ENCODE results near the gene NOL9.
A peak's percentile ranks its signal among the peaks of the same experiment; 100 is the strongest.

Gene NOL9

DNA sequence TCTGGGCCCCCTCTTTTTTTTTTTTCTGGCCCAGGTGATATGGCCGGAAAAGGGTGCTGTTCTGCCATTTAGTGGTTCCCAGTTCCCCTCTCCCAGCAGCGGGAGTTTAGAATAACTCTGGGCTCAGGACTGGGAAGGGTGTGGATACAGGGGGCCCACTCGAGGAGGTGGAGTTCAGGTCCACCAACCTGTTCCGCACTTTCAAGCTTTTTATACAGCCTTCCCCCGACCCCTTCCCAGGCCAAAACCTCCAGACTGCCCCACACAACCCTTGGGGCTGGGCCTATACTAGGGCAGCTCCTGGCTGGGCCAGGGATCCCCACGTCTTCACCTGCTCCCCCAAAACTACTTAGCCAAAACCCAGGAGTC, 63.2 kb downstream of the NOL9 start:
- no peaks in the 10 kb centered on the region for H3K9me3 ChIP-seq (ENCODE audit: insufficient read depth, low read depth, low read length)
- H3K4me3 ChIP-seq (ENCODE audit: low read length): peak overlapping the region; percentile 72
- H3K4me1 ChIP-seq (ENCODE audit: insufficient read depth, low read length): peaks cover 29% of the 10 kb centered on the region
- 15% methylated on average over 5 of the region's 6 CpGs for WGBS
- H3K9ac ChIP-seq (ENCODE audit: low read depth, low read length): peak overlapping the region; percentile 69
- peak overlapping the region; percentile 75; the same call in 1 of the 2 replicates for H3K27ac ChIP-seq (ENCODE audit: low read depth, low read length)
- H3K27me3 ChIP-seq (ENCODE audit: insufficient read depth, low read length): peaks cover 7% of the 10 kb centered on the region
- H3K36me3 ChIP-seq (ENCODE audit: insufficient read depth, low read length): no peaks in the 10 kb centered on the region

DNA sequence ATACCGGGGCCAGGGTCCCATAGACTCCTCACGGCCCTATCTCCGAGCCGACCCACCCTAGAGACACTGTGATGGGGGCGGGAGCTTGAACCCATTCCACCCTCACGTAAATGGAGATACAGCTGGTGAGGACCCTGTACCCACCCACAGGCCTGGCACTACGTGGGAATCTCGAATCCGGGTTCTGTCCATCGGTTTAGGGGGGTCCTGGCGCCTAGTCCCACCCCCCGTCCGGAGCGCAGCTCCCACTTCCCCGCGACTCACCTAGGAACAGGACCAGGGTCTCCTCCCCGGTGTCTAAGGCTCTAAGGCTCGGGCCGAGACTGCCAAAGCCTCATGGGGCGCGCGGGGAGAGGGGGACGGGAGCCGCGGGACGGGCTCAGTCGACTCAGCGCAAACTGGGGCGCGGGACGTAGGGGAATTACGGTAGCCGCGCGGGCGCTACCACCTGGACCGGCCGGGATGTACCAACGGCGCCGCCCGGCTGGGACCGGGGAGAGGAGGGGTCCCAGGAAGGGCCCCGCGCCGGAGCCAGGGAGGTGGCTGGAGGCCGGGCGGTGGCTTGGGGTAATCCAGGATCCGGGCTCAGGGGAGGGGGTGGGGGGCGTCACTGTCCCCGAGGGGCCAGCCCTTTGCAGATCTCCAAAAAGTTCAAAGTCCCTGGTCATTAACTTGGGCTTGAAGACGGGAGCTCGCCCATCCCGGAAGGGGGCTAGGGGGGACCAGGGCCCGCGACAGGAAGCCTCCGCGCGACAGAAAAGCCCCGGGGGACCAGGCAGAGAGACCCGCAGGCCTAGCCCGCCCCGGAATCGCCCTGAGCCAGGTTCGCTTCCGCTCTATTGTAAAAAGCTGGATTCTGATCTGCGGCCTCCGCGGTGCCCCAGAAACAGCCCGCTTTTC, 63.9 kb downstream of the NOL9 start:
- WGBS: under 1% methylated on average over 70 of the region's 70 CpGs
- no peaks in the 10 kb centered on the region for H3K9me3 ChIP-seq (ENCODE audit: insufficient read depth, low read depth, low read length)
- peaks cover under 1% of the 10 kb centered on the region; the same call in 1 of the 2 replicates for H3K27me3 ChIP-seq (ENCODE audit: insufficient read depth, low read length)
- H3K36me3 ChIP-seq (ENCODE audit: insufficient read depth, low read length): no peaks in the 10 kb centered on the region
- H3K27ac ChIP-seq (ENCODE audit: low read depth, low read length): peak overlapping the region; percentile 75; the same call in 1 of the 2 replicates
- H3K4me1 ChIP-seq (ENCODE audit: insufficient read depth, low read length): peaks cover 24% of the 10 kb centered on the region
- peak overlapping the region; percentile 69 for H3K9ac ChIP-seq (ENCODE audit: low read depth, low read length)
- peak overlapping the region; percentile 72 for H3K4me3 ChIP-seq (ENCODE audit: low read length)

DNA sequence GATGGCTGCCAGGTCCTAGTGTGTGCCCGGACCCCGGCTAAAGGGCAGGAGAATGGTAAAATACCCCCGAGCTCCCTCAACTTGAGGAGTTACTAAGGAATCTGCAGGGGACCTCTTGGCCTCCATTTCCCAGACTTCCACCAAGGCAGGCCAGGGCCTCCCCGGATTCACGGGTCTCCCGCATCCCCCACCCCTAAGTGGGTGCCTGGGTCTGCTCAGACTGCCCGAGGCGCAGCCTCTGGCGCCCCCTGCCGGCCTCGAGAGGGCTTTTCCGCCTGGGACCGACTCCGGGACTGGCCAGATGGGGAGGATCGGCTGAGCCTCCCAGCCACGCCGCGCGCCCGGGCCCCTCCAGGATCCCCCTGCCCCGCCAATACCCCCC, 64.5 kb downstream of the NOL9 start:
- H3K27ac ChIP-seq (ENCODE audit: low read depth, low read length): no peak overlapping the region; the same call in 1 of the 2 replicates
- H3K4me3 ChIP-seq (ENCODE audit: low read length): peak overlapping the region; percentile 72
- WGBS: 13% methylated on average over 21 of the region's 21 CpGs
- H3K9ac ChIP-seq (ENCODE audit: low read depth, low read length): peak overlapping the region; percentile 69
- peaks cover 22% of the 10 kb centered on the region; the same call in 1 of the 2 replicates for H3K4me1 ChIP-seq (ENCODE audit: insufficient read depth, low read length)
- no peaks in the 10 kb centered on the region for H3K27me3 ChIP-seq (ENCODE audit: insufficient read depth, low read length)
- H3K9me3 ChIP-seq (ENCODE audit: insufficient read depth, low read depth, low read length): no peaks in the 10 kb centered on the region
- H3K36me3 ChIP-seq (ENCODE audit: insufficient read depth, low read length): no peaks in the 10 kb centered on the region

DNA sequence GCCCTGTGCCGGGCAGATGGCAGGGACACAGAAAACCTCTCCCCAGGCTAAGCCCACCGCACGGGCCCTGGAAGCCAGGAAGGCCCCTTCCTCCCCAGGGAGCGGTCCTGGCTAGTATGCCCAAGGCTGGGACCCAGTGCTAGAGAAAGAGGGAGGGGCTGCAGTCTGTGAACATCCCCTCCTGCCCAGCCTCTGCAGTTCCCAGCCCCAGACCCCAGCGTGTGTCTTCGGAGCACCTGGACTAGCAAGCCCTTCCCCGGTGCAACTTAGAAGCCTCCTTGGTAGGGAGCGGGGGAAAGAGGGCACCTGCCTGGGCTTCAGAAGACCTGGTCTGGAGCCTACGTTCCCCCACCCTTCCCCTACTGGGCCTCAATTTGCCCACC, 64.9 kb downstream of the NOL9 start:
- no peak overlapping the region for H3K27ac ChIP-seq (ENCODE audit: low read depth, low read length)
- H3K9ac ChIP-seq (ENCODE audit: low read depth, low read length): no peak overlapping the region
- no peaks in the 10 kb centered on the region for H3K9me3 ChIP-seq (ENCODE audit: insufficient read depth, low read depth, low read length)
- 0 out of 2 replicates have a peak overlapping the region, but pooled peaks have one; percentile 72 for H3K4me3 ChIP-seq (ENCODE audit: low read length)
- H3K4me1 ChIP-seq (ENCODE audit: insufficient read depth, low read length): peaks cover 22% of the 10 kb centered on the region; the same call in 1 of the 2 replicates
- 78% methylated on average over 9 of the region's 9 CpGs for WGBS
- H3K27me3 ChIP-seq (ENCODE audit: insufficient read depth, low read length): peaks cover 4% of the 10 kb centered on the region; the same call in 1 of the 2 replicates
- H3K36me3 ChIP-seq (ENCODE audit: insufficient read depth, low read length): no peaks in the 10 kb centered on the region

DNA sequence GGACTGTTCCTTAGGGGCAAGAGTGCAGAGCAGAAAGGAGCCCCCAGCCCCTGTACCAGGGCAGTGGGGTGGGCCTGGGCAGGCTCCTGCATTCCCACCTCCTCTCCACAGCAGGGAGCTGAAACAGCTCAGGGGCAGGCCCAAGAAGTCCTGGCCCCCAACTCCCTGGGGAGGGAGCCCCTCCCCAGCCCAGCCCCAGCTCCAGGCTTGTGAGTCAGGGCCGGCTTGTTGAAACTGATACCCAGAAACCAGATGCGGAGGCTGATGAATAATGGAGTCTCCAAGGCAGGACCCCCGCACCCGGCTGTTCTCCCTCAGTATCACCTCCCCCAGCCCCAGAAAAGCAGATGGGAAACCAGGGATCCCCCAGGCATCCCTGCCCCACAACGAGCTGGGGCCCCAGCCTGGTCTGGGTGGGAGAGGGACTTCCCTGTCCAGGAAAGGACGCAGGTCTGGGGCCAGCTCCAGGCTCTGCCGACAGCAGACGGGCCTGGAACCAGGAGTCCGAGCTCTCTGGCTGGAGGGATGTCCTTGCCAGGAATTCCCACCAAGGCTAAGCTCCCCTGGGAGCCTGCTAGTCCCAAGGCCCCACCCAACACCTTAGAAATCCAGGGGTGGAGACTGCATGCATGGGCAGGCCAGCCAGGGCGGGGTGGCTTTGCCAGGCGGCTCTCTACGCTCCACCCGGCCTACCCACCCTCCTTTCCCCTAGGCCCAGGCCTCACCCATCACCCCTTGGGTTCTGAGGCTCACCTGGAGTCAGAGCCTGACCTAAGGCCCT, 65.5 kb downstream of the NOL9 start:
- H3K36me3 ChIP-seq (ENCODE audit: insufficient read depth, low read length): no peaks in the 10 kb centered on the region
- H3K27me3 ChIP-seq (ENCODE audit: insufficient read depth, low read length): peaks cover 5% of the 10 kb centered on the region; the same call in 1 of the 2 replicates
- H3K27ac ChIP-seq (ENCODE audit: low read depth, low read length): no peak overlapping the region
- H3K9me3 ChIP-seq (ENCODE audit: insufficient read depth, low read depth, low read length): no peaks in the 10 kb centered on the region
- peaks cover 22% of the 10 kb centered on the region; the same call in 1 of the 2 replicates for H3K4me1 ChIP-seq (ENCODE audit: insufficient read depth, low read length)
- no peak overlapping the region for H3K9ac ChIP-seq (ENCODE audit: low read depth, low read length)
- 88% methylated on average over 13 of the region's 13 CpGs for WGBS
- no peak overlapping the region for H3K4me3 ChIP-seq (ENCODE audit: low read length)

DNA sequence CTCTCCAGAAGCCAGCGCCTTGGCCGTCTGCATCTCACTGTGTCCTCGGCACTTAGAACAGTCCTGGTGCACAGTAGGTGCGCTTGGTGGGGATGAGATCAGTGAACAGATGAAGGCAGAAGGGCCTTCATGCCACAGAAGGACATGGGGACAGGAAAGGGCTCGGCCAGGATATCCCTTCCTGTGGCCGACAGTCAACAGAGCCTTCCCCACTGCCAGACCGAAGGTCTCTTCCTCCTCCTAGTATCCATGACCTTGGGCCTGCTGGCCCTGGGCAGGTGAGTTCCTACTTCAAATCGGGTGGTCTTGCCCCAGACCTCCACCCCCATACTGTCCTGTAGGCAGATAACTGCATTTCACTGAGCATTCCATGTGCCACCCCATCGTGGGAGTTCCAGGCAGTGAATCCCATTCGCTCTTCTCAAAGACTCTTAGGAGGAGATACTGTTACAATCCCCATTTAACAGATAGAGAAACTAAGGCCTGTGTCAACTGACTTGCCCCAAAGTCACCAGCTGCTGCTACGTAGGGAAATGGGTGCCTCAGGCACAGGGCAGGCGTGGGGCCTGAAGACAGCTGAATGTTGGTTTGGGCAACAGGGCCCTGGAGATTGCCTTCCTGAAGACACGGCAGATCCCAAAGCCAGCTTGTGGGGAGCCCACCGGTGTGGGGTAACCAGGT, 66.4 kb downstream of the NOL9 start:
- no peak overlapping the region for H3K27ac ChIP-seq (ENCODE audit: low read depth, low read length)
- H3K9me3 ChIP-seq (ENCODE audit: insufficient read depth, low read depth, low read length): no peaks in the 10 kb centered on the region
- H3K4me3 ChIP-seq (ENCODE audit: low read length): no peak overlapping the region
- peaks cover 5% of the 10 kb centered on the region; the same call in 1 of the 2 replicates for H3K27me3 ChIP-seq (ENCODE audit: insufficient read depth, low read length)
- no peaks in the 10 kb centered on the region for H3K36me3 ChIP-seq (ENCODE audit: insufficient read depth, low read length)
- WGBS: 92% methylated on average over 14 of the region's 14 CpGs
- H3K4me1 ChIP-seq (ENCODE audit: insufficient read depth, low read length): peaks cover 22% of the 10 kb centered on the region; the same call in 1 of the 2 replicates
- no peak overlapping the region for H3K9ac ChIP-seq (ENCODE audit: low read depth, low read length)

DNA sequence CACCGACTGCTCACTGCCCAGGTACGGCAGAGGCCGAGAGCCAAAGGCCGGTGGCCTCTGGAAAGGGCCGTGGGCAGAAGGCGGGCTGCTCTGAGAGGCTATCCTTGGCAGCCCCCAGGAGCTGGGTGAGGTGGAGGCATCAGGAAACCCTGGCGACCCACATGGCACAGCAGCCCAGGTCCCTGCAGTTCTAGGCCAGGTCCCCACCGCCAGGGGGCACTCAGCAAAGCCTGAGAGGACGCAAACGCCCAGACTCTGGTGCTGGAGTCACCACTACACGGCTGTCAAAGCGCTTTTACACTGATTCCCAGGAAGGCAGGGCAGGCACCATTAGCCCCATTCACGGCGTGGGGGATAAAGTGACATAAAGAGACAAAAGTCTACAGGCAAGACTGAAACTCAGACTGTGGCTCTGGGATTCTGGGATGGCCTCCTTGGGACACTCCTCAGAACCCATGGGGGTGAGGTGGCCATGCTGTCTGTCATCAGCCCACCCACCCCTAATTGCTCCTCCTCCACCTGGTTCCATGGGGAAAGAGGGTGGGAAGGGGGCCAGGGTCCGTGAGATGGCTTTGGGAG, 67.8 kb downstream of the NOL9 start:
- peak overlapping the region; percentile 38 for H3K4me3 ChIP-seq (ENCODE audit: low read length)
- H3K9ac ChIP-seq (ENCODE audit: low read depth, low read length): no peak overlapping the region; the same call in 1 of the 2 replicates
- peaks cover 5% of the 10 kb centered on the region; the same call in 1 of the 2 replicates for H3K27me3 ChIP-seq (ENCODE audit: insufficient read depth, low read length)

DNA sequence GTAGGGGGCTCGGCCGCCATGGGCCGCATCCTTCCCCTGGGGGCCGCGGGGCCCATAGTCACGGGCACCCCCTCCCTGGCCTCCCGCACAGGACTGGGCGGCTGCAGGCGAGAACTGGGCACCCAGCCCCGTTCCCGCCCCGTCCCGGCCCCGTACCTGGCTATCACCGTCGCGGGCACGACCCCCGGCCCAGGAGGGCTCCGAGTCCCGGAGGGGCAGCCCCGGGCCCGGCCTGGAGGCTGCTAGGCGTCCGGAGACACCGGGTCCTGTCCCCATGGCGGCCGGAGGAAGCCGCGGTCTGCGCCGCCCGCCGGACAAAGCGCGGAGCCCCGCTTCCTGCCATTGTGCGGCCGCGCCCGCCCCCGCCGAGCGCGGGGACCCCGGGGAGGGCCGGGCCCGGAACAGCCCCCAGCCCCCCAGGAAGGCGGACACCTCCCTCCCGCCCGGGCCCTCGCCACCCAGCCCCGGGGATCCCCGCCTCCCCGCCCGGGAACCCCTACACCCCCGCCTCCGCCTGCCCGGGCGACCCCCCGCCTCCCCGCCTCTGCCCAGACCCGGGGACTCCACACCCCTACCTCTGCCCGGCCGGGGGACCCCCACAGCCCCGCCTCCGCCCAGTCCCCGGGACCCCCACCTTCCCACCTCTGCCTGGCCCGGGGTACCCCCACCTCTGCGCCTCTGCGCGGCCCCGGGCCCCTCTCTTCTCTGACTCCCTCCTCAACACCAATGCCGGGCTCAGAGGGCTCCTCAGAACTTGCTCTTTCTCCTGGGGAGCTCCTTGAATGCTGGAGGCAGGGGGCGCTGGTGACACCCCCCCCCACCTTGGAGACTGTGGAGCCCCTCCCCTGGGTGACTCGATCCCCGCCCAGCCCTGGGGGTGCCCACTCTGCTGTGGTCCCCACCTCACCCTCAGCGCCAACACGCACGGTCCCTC, 68.9 kb downstream of the NOL9 start:
- Histone ChIP-seq H3K4me1 (ENCODE audit: insufficient read depth, low read length) (peaks cover 11% of the 10 kb centered on the region; the same call in 1 of the 2 replicates), H3K36me3 (ENCODE audit: insufficient read depth, low read length) (no peaks in the 10 kb centered on the region), H3K4me3 (ENCODE audit: low read length) (peak overlapping the region; percentile 61), H3K27ac (ENCODE audit: low read depth, low read length) (no peak overlapping the region), H3K27me3 (ENCODE audit: insufficient read depth, low read length) (peaks cover 5% of the 10 kb centered on the region; the same call in 1 of the 2 replicates), H3K9ac (ENCODE audit: low read depth, low read length) (peak overlapping the region; percentile 73), H3K9me3 (ENCODE audit: insufficient read depth, low read depth, low read length) (no peaks in the 10 kb centered on the region)
- 2% methylated on average over 74 of the region's 80 CpGs for WGBS

More for the DNA sequence above, 67.8 kb downstream of the NOL9 start:
- Histone ChIP-seq H3K9me3 (ENCODE audit: insufficient read depth, low read depth, low read length) (no peaks in the 10 kb centered on the region), H3K27ac (ENCODE audit: low read depth, low read length) (no peak overlapping the region), H3K4me1 (ENCODE audit: insufficient read depth, low read length) (peaks cover 18% of the 10 kb centered on the region; the same call in 1 of the 2 replicates), H3K36me3 (ENCODE audit: insufficient read depth, low read length) (no peaks in the 10 kb centered on the region)
- WGBS: 7% methylated on average over 14 of the region's 15 CpGs

DNA sequence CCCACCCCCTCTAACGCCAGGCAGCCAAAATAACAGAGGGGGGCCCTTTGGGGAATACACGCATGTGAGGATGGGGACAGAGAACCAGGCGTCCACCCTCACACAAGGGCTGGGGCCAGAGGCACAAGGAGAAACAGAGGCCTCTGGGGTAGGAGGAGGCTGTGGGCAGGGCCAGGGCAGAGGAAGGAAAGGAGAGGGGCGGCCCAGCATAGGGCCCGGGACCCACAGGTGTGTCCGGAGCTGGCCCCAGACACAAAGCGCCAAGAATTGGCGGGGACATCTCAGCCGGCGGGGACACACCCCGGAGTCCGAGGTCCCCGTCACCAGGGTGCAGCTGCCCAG, 69.5 kb downstream of the NOL9 start:
- Histone ChIP-seq H3K27ac (ENCODE audit: low read depth, low read length) (no peak overlapping the region), H3K27me3 (ENCODE audit: insufficient read depth, low read length) (peaks cover 5% of the 10 kb centered on the region; the same call in 1 of the 2 replicates), H3K36me3 (ENCODE audit: insufficient read depth, low read length) (no peaks in the 10 kb centered on the region), H3K9ac (ENCODE audit: low read depth, low read length) (peak overlapping the region; percentile 73), H3K4me1 (ENCODE audit: insufficient read depth, low read length) (peaks cover 11% of the 10 kb centered on the region; the same call in 1 of the 2 replicates), H3K4me3 (ENCODE audit: low read length) (peak overlapping the region; percentile 61), H3K9me3 (ENCODE audit: insufficient read depth, low read depth, low read length) (no peaks in the 10 kb centered on the region)
- WGBS: 29% methylated on average over 13 of the region's 13 CpGs

DNA sequence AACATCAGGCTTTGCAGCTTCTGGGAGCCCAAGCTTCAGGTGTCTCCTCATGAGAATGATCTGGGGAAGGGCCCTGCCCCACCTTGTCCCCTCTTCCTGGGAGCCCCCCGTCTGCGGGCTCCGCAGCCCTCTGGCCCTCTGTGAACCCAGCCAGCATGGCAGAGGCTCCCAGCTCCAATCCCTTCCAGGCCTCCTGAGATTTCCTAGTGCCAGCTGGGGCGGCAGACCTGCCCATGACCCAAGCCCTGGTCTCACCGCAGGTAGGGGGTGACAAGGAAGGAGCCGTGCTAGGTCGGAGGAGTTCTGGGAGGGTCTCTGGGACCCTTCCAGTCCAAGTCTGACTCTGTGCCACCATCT, 70.6 kb downstream of the NOL9 start:
- H3K27me3 ChIP-seq (ENCODE audit: insufficient read depth, low read length): peaks cover 5% of the 10 kb centered on the region; the same call in 1 of the 2 replicates
- 96% methylated on average over 7 of the region's 7 CpGs for WGBS

More for the DNA sequence above, 70.6 kb downstream of the NOL9 start:
- Histone ChIP-seq H3K9me3 (ENCODE audit: insufficient read depth, low read depth, low read length) (no peaks in the 10 kb centered on the region), H3K36me3 (ENCODE audit: insufficient read depth, low read length) (no peaks in the 10 kb centered on the region), H3K9ac (ENCODE audit: low read depth, low read length) (no peak overlapping the region), H3K27ac (ENCODE audit: low read depth, low read length) (no peak overlapping the region), H3K4me1 (ENCODE audit: insufficient read depth, low read length) (peaks cover 7% of the 10 kb centered on the region; the same call in 1 of the 2 replicates), H3K4me3 (ENCODE audit: low read length) (no peak overlapping the region)
